Measurements from ENCODE around the gene ZNF865.

DNA sequence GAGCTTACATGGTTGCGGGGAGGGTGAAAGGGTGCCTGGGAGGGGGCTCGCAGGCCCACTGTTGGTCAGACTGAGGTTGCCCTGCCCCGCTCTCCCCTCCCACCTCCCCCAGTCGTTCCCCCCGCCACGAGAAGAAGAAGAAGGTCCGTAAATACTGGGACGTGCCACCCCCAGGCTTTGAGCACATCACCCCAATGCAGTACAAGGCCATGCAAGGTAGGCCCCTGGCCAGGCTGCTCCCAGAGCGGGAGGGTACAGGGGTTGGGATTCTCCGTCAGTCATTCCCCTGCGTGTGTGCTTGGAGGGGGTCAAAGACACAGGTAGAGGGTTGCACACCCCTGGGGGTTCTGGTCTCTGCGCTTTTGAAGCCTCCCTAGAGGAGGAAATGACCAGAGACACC, 55.0 kb downstream of the ZNF865 start:
- no peak for TF ChIP-seq POLR2A (IDR thresholded peaks at IDR 0.05)
- TF ChIP-seq, protein P1, sequence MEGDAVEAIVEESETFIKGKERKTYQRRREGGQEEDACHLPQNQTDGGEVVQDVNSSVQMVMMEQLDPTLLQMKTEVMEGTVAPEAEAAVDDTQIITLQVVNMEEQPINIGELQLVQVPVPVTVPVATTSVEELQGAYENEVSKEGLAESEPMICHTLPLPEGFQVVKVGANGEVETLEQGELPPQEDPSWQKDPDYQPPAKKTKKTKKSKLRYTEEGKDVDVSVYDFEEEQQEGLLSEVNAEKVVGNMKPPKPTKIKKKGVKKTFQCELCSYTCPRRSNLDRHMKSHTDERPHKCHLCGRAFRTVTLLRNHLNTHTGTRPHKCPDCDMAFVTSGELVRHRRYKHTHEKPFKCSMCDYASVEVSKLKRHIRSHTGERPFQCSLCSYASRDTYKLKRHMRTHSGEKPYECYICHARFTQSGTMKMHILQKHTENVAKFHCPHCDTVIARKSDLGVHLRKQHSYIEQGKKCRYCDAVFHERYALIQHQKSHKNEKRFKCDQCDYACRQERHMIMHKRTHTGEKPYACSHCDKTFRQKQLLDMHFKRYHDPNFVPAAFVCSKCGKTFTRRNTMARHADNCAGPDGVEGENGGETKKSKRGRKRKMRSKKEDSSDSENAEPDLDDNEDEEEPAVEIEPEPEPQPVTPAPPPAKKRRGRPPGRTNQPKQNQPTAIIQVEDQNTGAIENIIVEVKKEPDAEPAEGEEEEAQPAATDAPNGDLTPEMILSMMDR (IDR thresholded peaks at IDR 0.05): no peak

All from adrenal gland (tissue), 5 donors.